Measurements from ENCODE around the gene HLA-F. TPM values are rescaled to one million over a fixed set of nuclear protein-coding genes. Genes with fewer than 3 reads are reported as not detected.

Gene HLA-F
- total RNA-seq: 33.3 TPM

GRCh38 chr6:29723262-29723665 lies at the start of gene HLA-F:
HLA-F (plus strand) TSS chr6:29723434; CDS start chr6:29723464, 30 bp downstream.
- peak; percentile 68 for DNase-seq

GRCh38 chr6:29674008-29674407 lies 49.2 kb upstream of the HLA-F start:
- DNase-seq: no peak

GRCh38 chr6:29675561-29675960 lies 47.7 kb upstream of the HLA-F start:
- no peak for DNase-seq

GRCh38 chr6:29676981-29677601 lies 46.1 kb upstream of the HLA-F start:
- no peak for DNase-seq

DNA sequence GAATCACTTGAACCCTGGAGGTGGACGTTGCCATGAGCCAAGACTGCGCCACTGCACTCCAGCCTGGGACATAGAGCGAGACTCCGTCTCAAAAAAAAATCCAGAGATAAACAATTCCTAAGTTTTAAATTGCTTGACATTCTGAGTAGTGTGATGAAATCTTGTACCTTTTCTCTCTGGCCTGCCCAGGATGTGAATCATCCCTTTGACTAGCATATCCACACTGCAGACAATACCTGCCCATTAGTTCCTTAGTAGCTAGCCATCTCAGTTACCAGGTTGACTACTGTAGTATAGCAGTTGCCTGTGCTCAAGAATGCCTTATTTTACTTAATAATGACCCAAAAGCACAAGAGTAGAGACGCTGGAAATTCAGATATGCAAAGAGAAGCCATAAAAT lies 45.1 kb upstream of the HLA-F start:
- DNase-seq: no peak

GRCh38 chr6:29679962-29680361 lies 43.3 kb upstream of the HLA-F start:
- DNase-seq: no peak

- no peak for DNase-seq
These were observed 42.8 kb upstream of the HLA-F start for GRCh38 chr6:29680416-29680815.

- DNase-seq: no peak
These were observed 42.3 kb upstream of the HLA-F start, which contains the start of gene ZFP57 for GRCh38 chr6:29680904-29681303. ZFP57 (minus strand) TSS chr6:29681152; CDS start chr6:29677003, 4,149 bp downstream.

DNA sequence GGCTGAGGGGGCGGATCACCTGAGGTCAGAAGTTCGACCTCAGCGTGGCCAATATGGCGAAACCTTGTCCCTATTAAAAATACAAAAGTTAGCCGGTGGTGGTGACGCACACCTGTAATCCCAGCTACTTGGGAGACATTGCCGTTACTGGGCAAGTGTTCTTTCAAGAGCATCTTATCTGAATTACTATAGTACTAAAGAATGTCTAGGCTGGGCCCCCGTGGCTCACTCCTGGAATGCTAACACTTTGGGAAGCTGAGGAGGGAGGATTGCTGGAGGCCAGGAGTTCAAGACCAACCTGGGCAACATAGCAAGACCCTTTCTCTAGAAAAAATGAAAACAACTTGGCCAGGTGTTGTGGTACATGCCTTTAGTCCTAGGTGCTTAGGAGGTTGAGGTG lies 41.4 kb upstream of the HLA-F start:
- no peak for DNase-seq

DNA sequence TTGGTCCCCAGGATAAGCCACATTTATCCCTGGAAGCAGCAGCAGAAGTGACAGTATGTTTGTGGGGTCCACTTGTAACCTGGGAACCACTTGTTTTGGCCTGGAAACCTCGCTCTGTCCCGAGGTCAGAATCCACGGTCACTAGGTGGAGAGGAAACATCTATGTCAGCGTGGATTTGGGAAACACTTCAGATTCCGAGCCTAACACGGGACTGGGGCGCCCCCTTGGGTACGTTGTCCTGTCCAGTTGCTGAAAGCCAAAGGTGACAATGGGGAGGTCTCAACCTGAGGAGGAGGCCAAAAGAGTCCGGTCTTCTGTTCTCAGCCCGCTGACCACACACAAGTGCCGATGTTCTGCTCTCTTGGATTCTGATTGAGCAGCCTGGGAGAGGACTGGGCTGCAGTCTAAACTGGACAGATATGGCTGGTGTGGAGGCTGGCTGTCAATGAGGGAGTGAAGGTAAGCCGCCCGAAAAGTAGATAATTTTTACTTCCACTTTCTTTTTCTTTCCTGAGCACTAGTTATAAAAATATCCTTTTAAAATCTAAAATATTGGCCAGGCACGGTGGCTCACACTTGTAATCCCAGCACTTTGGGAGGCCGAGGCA lies 37.4 kb upstream of the HLA-F start:
- no peak for DNase-seq

GRCh38 chr6:29694637-29695036 lies 28.6 kb upstream of the HLA-F start:
- DNase-seq: no peak

- no peak for DNase-seq
These were observed 26.8 kb upstream of the HLA-F start for GRCh38 chr6:29696147-29697125.

GRCh38 chr6:29702519-29703103 lies 20.6 kb upstream of the HLA-F start:
- DNase-seq: no peak

GRCh38 chr6:29705389-29706231 lies 17.6 kb upstream of the HLA-F start:
- DNase-seq: peak; percentile 65

DNA sequence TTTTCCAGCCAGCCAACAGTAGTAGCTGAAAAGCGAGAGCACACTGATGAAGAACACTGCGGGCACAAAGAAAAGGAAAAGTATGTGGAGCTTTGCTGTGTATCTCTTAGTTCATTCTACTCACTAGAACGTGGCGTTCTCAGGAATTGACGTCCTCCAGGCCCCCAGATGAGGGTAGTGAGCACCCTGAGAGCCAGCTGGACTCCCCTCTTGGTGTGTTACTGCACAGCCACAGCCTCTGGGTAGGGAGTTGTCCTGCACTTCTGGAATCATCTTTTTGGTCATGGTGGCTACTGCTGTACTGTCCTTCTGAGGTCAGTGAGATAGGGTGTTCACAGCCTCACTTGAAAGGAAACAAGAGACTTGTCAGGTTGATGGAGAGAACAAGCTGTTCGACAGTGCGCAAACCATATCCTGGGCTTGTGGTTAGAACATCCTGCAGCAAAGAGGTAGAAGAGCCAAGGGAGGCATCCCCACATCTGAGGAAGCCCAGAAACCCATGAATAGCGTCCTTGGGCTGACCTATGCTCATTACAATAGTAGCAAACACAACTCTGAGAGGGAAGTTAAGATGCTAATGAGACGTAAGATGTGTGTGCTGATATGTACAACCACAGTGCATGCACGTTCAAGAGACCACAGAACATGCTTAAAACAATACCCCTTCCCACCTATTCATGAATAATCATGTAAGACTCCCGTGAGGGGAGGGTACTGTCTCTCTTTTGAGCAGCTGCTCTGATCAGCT lies 14.6 kb upstream of the HLA-F start:
- DNase-seq: no peak

GRCh38 chr6:29709188-29709587 lies 14.0 kb upstream of the HLA-F start:
- DNase-seq: no peak

- DNase-seq: no peak
These were observed 12.8 kb upstream of the HLA-F start for GRCh38 chr6:29710281-29710941.

DNA sequence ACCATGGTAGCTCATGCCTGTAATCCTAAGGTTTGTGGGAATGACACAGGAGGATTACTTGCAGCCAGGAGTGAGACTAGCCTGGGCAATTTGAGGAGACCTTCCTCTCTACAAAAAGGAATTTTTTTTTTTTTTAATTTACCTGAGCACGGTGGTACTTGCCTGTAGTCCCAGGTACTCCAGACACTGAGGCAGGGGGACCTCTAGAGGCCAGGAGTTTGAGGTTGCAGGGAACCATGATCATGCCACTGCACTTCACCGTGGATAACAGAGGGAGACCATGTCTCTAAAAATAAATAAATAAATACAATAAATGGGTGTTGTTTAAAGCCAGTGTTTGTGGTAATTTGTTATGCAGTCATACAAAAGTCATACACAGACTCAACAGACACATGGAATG lies 2.4 kb upstream of the HLA-F start:
- no peak for DNase-seq

DNA sequence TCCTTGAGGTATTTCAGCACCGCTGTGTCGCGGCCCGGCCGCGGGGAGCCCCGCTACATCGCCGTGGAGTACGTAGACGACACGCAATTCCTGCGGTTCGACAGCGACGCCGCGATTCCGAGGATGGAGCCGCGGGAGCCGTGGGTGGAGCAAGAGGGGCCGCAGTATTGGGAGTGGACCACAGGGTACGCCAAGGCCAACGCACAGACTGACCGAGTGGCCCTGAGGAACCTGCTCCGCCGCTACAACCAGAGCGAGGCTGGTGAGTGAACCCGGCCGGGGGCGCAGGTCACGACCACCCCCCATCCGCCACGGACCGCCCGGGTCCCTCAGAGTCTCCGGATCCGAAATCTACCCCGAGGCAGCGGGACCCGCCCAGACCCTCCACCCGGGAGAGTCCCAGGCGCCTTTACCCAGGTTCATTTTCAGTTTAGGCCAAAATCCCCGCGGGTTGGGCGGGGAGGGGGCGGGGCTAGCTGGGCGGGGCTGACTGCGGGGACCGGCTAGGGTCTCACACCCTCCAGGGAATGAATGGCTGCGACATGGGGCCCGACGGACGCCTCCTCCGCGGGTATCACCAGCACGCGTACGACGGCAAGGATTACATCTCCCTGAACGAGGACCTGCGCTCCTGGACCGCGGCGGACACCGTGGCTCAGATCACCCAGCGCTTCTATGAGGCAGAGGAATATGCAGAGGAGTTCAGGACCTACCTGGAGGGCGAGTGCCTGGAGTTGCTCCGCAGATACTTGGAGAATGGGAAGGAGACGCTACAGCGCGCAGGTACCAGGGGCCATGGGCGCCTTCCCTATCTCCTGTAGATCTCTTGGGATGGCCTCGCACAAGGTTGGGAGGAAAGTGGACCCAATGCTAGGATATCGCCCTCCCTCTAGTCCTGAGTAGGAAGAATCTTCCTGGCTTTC lies 693 bp downstream of the HLA-F start:
- no peak for DNase-seq
